HUDEP-2 (cell line): ENCODE results near the gene TMEM31.
"Not testable (repeated sequence)": the region's sequence is repeated elsewhere in the genome, so short reads cannot be mapped to it uniquely, and the experiment has no call there.

Experiments
- DNase-seq, 76 experiments: peaks; one replicate each; lab custom pipeline; 2025; ENCODE audit not compliant: unreplicated experiment in 76 of 76; lab: John Stamatoyannopoulos, UW

TMEM31 gene

DNA sequence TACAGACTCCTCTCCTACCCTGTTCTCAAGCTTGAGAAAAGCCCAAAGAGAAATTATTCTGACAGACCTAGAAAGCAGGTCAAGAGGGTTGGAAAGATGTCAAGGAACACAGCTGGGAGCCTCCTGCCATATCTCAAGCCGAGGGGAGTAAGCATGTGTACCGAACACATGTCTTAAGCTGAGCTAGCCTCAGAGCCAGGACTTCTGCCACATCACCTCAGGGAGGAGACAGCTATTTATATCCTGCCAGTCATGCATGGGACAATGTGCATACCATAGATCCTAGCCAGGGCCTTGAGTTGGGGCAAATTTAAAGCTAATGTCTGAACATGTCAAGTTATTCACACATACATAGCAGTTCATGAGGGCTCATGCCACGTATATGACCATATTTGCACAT is 11.8 kb downstream of the TMEM31 start:
- no peak for DNase-seq

DNA sequence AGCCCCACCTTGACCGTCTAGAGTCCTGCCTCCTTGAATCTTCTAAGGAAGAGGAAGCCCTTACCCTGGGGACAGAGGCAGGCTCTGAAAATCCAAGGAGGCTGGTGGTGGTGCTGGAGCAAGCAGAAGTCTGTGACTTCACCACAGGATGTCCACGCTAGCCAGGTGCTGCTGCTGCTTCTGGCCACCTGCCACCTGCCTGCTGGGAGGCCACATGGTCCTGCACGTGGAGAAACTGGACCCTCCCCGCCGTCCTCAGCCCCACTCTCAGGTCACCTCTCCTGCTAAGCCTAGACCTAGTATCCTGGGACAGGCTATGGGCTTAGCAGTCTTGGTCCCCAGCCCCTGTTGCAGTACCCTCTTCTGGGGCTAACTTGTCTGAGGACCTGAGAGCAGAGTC is 15.8 kb downstream of the TMEM31 start:
- no peak for DNase-seq

DNA sequence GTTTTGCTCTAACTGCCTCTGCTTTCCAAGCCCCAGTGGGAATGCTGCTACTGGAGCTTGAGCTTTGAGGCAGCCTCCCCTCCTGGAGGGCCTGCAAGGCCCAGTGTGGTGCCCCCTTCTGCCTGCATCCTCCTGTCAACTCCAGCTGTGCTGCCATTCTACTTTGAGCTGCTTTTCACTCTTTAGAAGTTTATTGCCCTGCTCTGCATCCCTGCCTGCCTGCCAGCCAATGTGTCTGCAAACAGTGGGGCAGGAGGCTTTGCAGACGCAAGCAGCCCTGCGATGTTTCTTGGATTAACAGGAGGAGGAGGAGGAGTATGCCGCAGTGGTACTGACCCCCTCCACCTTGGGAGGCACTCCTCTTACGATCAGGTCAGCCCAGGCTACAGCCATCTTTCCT is 16.4 kb downstream of the TMEM31 start:
- no peak for DNase-seq

DNA sequence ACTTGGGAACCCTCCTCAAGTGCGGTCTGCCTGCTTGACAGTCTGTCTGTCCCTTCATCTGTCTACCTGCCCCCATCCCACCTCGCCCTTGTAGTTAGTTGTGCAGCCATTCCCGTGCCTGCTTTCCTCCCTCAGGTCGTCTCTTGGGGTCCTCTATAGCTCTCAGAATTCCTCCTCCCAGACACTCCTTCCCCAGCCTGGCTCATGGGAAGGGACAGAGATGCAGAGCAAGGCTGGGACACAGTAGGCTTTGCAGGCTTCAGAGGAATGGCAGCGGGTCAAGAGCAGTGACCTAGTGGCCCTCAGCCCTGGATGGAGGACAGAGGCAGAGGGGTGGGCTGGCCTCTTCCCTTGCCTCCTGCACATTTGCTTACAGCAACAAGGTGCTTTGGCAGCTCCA is 18.3 kb downstream of the TMEM31 start:
- DNase-seq: no peak

DNA sequence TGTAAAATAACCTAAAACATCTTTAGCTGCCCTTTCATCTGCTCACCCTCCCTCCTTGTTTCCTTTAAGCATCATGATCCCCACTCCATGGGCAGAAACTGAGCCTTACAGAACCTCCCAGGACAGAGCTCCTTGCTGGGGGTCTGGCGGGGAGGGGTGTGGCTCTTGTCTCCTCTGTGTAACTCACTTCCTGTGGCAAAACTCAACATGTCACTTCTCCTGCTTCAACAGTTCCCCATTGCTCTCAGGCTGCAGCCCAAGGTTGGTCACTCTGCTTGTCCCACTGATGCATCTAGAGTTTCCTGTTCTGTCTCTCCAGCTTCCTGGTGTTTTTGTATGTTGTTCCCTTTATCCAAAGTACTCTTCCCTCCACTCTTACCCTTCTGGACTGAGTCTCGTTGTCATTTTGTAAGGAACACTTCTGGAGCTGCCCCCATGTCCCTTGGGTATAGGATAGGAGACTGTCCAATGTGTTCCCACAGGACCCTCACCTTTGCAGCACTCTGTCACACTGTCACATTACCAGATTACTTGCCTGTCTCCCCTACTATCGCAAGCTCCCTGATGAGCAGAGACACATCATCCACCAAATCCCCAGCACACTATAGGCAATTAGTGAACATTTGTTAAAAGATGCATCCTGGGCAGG is 19.6 kb downstream of the TMEM31 start:
- no peak for DNase-seq

DNA sequence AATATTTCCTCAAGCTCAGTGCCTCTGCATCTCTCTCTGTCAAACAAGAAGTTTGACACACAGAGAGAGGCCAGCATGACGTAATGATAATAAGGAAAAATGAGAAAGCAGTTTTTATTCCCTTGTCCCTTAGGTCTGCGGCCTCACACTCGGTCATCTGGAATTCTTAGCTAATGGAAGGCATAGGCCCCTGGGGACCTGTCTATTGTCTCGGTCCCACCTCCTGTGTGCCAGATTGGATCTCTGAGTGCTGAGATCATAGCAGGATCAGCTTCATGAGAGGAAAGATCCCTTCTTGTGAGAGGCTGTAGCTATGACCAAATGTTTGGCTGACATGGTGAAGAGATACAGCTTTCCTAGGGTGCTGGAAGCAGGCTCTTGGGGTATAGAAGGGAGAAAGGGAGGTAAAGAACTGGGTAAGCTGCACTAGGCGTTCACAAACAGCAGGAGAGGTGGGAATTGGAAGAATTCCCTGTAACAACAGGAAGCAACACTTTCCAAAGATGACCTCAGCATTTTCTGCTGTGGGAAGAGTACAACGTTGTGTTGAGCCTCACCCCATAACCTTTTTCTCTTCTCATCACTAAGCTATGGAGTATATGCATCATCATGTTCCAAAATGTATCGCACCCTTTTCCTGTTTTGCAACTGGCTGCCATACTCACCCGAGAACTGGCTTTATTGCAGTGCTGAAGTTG is 20.2 kb downstream of the TMEM31 start:
- no peak for DNase-seq

DNA sequence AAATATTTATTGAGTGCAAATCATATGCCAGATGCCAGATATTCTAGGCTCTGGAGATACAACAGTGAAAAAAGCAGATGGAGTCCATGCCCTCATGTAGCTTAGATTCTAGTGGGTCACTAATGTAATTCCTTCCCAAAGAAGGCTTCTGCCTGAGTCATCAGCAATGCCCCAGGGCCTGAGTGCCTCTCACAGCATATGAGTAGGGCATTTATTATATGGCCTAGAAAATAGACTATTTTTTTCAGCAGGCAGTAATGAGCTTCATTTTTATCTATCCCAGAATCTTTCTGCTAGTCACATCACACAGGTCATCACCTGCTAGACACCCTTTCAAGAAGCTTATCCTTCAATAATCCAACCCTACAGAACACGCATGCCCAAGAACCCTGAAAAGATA is 22.3 kb downstream of the TMEM31 start:
- DNase-seq: no peak

DNA sequence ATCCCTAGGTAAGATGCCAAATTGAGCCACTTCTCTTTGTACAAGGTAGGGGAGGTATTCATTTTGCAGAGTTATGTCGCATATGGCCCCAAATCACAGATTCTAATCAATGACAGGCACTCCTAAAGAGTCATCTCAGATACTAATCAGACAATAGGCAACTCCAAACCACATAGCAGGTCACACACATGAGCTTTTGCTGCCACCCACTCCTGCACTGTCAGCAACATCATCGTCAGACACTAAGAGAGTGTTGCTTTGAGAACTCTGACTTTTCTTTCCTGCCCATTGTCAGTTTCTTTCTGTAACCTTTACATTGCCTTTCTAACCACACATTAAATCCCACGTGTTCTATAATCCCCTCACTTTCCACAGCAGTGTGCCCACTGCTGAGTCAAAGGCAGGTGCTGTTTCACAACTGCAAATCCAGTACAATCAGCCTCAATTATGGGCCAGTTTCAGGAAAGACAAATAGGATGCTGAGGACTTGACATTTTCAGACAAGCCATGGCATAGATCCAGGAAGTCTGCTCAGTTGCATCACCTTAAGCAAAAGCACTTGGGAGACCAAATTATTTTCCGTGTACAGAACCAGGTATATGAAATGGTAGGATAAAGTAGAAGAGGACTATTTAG is 23.5 kb downstream of the TMEM31 start:
- no peak for DNase-seq

DNA sequence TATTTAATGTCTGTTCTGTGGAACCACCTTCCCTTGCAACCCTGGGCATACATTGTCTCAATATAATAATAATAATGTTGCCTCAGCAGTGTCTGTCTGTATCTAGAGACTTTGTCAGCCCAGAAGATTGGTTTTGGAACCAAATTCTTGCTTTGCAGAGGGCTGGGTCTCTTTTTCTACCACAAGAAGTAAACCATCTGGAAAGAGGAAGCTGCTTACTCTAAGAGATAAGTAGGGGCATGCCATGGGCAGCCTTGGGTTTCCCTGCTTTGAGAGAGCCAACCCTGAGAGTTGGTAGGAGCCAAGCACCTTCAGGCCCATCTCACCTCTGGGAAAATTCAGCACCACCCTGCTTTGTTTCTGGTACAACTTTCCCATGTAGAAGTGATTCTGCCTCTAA is 27.0 kb downstream of the TMEM31 start:
- DNase-seq: no peak

DNA sequence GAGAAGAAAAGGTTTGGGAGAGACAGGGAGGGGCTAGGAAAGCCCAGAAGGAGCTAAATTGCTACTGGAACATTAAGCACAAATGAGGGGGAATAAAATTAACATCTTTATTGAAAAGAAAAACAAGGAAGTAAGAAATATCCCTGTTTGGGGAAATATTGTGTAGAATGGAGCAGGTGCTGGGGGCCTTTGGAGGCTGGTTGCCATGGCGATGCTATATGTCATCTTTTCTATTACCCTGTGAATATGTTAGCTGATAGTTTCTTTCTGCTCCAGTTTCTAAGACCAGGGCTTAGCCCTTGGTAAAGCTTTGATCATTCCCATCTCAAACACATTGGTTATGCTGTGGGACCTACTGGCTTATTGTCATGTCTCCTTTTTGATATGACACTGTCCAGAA is 28.7 kb downstream of the TMEM31 start:
- no peak for DNase-seq

DNA sequence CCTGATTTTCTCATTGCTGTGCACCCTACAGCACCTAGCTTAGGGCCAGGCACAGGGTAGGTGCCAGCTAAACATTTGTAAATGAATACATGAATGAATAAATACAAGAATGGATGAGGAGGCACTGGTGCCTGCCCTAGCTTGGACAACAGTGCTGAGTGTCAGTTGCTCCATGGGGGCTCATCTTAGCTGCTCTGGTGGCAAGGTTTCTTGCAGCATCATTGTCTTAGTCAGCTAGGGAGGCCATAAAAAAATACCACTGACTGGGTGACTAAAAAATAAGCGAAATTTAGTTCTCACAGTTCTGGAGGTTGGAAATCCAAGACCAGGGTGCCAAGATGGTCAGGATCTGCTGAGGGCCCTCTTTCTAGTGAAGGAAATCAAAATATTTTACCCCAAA is 31.2 kb downstream of the TMEM31 start:
- no peak for DNase-seq

DNA sequence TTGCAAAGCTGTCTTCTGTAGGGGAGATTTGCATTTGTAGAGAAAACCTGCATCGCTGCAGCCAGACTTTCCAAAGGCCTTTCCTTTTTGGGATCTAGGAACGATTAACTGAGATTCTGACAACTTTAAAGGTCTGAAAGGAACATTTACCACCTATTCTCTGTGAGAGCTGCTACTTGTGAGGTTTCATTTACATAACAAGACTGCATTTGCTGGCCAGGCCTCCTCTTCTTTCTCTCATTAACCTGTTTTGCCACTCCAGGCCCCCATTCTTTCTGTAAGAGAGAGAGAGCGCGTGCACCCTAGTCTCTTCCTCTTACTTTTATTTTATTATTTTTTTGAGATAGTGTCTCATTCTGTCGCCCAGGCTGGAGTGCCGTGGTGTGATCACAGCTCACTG is 31.6 kb downstream of the TMEM31 start:
- DNase-seq: no peak

DNA sequence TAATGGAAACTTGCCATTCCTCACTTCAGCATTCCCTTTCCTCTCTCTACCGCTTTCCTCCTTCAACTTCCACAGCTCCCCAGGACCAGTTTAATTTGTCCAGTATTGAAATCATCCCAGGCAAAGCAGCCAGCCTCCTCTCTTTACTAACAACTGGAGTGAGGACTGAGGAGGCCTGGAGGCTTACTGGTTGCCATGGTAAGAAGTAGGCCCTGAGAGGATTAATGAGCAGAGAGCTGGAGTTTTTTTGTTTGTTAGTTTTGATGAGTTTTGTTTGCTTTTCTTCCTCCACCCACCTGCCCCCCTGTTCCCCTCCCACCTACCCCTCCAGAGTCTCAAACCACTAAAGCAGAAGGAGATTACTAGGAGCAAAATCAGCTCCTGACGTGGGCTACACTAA is 36.5 kb downstream of the TMEM31 start:
- DNase-seq: no peak

DNA sequence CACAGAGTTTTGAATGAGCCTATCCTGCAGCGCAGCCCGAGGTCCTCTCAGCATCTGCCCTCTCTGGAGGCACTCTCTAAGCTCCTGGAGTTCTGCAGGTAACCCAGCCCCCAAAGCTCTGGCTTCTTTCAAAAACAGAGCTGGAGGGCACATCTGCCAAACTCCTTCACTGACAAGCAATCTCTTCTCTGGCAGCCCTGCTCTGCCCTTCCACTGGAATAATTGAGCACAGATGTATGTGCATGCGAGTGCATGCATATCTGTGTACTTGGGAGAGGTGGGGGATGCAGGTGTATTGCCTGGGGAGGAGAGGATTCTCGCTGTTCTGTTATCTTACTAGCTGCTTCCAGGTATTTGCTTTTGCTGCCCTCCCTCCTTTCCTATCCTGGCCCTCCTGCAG is 43.7 kb downstream of the TMEM31 start:
- no peak for DNase-seq

DNA sequence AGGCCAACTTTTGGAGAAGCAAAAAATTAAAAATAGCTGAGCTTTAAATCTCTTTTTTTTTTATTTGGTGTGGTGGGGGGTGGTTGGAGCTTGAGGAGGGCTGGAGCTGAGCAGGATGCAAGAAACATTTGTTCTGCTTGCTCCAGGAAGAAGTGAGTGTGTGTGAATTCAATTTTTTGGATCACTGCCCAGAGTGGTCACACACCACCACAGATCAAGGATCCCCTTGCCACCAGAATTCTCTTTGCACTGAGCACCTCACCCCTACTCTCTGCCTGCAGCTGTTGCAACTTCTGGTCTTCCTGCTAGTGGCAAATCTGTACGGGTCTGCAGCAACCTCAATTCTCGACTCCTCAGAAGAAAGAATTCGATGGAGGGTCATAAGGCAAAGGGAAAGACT is 46.0 kb downstream of the TMEM31 start:
- DNase-seq: no peak

DNA sequence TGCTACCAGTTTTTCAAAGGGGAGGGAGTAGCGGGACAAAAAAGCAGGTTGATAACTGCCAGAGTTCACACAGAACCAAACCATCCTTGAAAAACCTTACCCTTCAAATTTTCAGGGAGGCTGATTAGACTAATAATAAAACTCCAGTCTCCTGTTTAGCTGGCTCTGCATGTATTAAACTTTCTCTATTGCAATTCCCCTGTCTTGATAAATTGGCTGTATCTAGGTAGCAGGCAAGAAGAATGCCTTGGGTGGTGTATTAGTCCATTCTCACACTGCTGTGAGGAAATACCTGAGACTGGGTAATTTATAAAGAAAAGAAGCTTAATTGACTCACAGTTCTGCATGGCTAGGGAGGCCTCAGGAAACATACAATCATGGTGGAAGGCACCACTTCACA is 47.8 kb downstream of the TMEM31 start:
- DNase-seq: no peak

DNA sequence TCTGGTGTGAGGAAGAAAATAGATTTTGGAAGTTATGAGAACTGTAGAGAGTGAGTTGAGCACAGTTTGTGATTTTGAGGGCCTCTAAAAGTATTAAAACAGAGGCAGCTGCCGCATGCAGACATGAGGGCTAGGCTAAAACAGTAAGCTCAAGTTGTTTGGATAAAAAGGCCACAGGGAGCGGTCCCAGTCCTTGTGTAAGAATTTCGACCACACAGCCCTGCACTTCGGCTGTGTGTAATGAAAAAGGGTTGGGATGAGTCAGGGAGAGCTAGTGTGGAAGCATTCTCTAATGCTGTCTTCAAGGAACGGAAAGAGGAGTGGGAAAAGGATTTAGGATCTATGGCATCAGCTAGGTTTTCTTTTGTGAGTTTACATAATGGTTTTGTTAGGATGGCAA is 52.8 kb downstream of the TMEM31 start:
- not testable (repeated sequence) for DNase-seq
